K562 (cell line): ENCODE data around the gene KITLG. TPM values are rescaled to one million over a fixed set of nuclear protein-coding genes. Genes with fewer than 3 reads are reported as not detected.

Source experiments
- ATAC-seq: fragments of 200-7000 bp; cut with Tn5 transposase; 3 replicates; pipeline ENCODE4 v1.9.1; 2020; ENCODE audit warnings: moderate library complexity
- BruUV-seq: library from RNA; stranded (reverse); fragments of 400-500 nt; replicated peaks from 2 replicates; lab custom pipeline; 2021; lab: Mats Ljungman, UMichigan
- CTCF ChIA-PET: fragments of 300-600 bp; formaldehyde crosslinking; extraction: SDS; loops from one replicate; lab custom pipeline; 2021; ENCODE audit warnings: low intra/inter-chr PET ratio; lab: Yijun Ruan, JAX
- POLR2A ChIA-PET: fragments of 300-600, 350-650 bp; sonication (Branson Sonifier 250); formaldehyde crosslinking; extraction: SDS; loops from one replicate; lab custom pipeline; 2021; ENCODE audit warnings: antibody characterized with exemption, inconsistent platforms; lab: Yijun Ruan, JAX
- DNase-seq, 4 experiments: peaks; one replicate each; pipeline versions ENCODE4 v3.0.0 to v3.0.0-alpha.2; 2011 to 2018; ENCODE audit warnings: low spot score in 3 of 4, mixed read lengths in 3 of 4; ENCODE audit errors: extremely low read depth in 1 of 4
- FAIRE-seq: peaks from 2 replicates; lab custom pipeline; 2011; peaks lifted over from hg19 to GRCh38; lab: Jason Lieb, UNC
- H2AFZ ChIP-seq: 2 replicates; pipeline ENCODE4 v1.6.0; 2011; ENCODE audit warnings: low read depth, low read length, control low read depth, inconsistent platforms
- H3K27ac ChIP-seq: fragments of 200-600 bp; 3 replicates; pipeline ENCODE4 v1.8.0; 2011; ENCODE audit warnings: low read depth, mild to moderate bottlenecking, control low read depth, inconsistent platforms, low read length, moderate library complexity, mixed read lengths; ENCODE audit errors: extremely low read depth
- H3K27me3 ChIP-seq, 2 experiments: fragments of 300-600 bp in 1 of 2; 2 replicates in 1 of 2; 3 replicates in 1 of 2; pipeline versions ENCODE4 v1.6.0 to v1.8.0; 2011; ENCODE audit warnings: inconsistent platforms in 2 of 2, low read length in 2 of 2, mild to moderate bottlenecking in 1 of 2, mixed read lengths in 1 of 2, moderate library complexity in 1 of 2; ENCODE audit not compliant: control insufficient read depth in 2 of 2, insufficient read depth in 2 of 2
- H3K36me3 ChIP-seq: fragments of 300-600 bp; 3 replicates; pipeline ENCODE4 v1.8.0; 2011; ENCODE audit warnings: mild to moderate bottlenecking, low read length, inconsistent platforms; ENCODE audit not compliant: control insufficient read depth, insufficient read depth
- H3K4me1 ChIP-seq, 2 experiments: fragments of 200-600 bp in 1 of 2; replicated peaks in 1 of 2; 2 replicates in 1 of 2; 3 replicates in 1 of 2; pipeline versions ENCODE4 v1.5.1 to v1.8.0; 2011; ENCODE audit warnings: inconsistent platforms in 2 of 2, low read length in 2 of 2, mild to moderate bottlenecking in 1 of 2, mixed read lengths in 1 of 2, moderate library complexity in 1 of 2; ENCODE audit not compliant: control insufficient read depth in 2 of 2, insufficient read depth in 2 of 2
- H3K4me2 ChIP-seq: 2 replicates; pipeline ENCODE4 v1.6.1; 2011; ENCODE audit warnings: low read length, control low read depth, inconsistent platforms, mixed read lengths; ENCODE audit not compliant: insufficient read depth
- H3K4me3 ChIP-seq: fragments of 200-600 bp; sonication (generic), shearing (Covaris generic); 2 replicates; pipeline ENCODE4 v1.5.1; 2016; ENCODE audit warnings: control low read depth, inconsistent platforms
- H3K79me2 ChIP-seq: fragments of 200-600 bp; 3 replicates; pipeline ENCODE4 v1.8.0; 2011; ENCODE audit warnings: low read length, inconsistent platforms; ENCODE audit not compliant: control insufficient read depth, insufficient read depth
- H3K9ac ChIP-seq, 2 experiments: 2 replicates each; pipeline versions ENCODE4 v1.6.0 to v1.6.1; 2011; ENCODE audit warnings: low read depth in 2 of 2, low read length in 2 of 2, control low read depth in 1 of 2, inconsistent platforms in 1 of 2, mild to moderate bottlenecking in 1 of 2, mixed read lengths in 1 of 2; ENCODE audit not compliant: insufficient read depth in 1 of 2
- H3K9me1 ChIP-seq: one replicate; pipeline ENCODE4 v1.6.0; 2011; ENCODE audit warnings: inconsistent platforms, mild to moderate bottlenecking, low read length, moderate library complexity; ENCODE audit not compliant: control insufficient read depth, insufficient read depth
- H3K9me3 ChIP-seq: replicated peaks from 2 replicates; pipeline ENCODE4 v1.5.1; 2011; ENCODE audit warnings: low read depth, low read length, inconsistent platforms; ENCODE audit not compliant: control insufficient read depth, insufficient read depth
- H4K20me1 ChIP-seq: replicated peaks from 2 replicates; pipeline ENCODE4 v1.6.1; 2011; ENCODE audit warnings: low read length, inconsistent platforms, mixed read lengths; ENCODE audit not compliant: control insufficient read depth, insufficient read depth
- CBX2 ChIP-seq: fragments of 200-600 bp; sonication (generic); IDR thresholded peaks from one replicate; pipeline ENCODE4 v1.6.1; 2012; ENCODE audit warnings: mild to moderate bottlenecking, low read length, inconsistent platforms; ENCODE audit not compliant: insufficient read depth, poor library complexity, severe bottlenecking
- ETV6 ChIP-seq, 3 experiments: fragments of 150-350 bp in 1 of 3; sonication (generic) in 1 of 3; formaldehyde crosslinking in 1 of 3; IDR thresholded peaks; 2 replicates each; pipeline versions ENCODE4 v1.6.1 to v1.8.0; 2014 to 2022; ENCODE audit warnings: borderline replicate concordance in 2 of 3, low read depth in 2 of 3, antibody characterized with exemption in 1 of 3, low read length in 1 of 3, mild to moderate bottlenecking in 1 of 3, missing genetic modification reagents in 1 of 3
- FOXA1 ChIP-seq: fragments of 450-650 bp; IDR thresholded peaks from 2 replicates; pipeline ENCODE4 v1.6.1; 2016; ENCODE audit warnings: mild to moderate bottlenecking, borderline replicate concordance
- GMEB1 ChIP-seq: fragments of 250-450 bp; sonication (Bioruptor Pico); IDR thresholded peaks from 2 replicates; pipeline ENCODE4 v1.4.0; 2020; ENCODE audit warnings: mild to moderate bottlenecking
- PPARD ChIP-seq: fragments of 250-450 bp; sonication (Bioruptor Pico); IDR thresholded peaks from 2 replicates; pipeline ENCODE4 v1.8.0; 2022; ENCODE audit warnings: inconsistent platforms, mild to moderate bottlenecking, moderate library complexity
- PREB ChIP-seq: sonication (generic); formaldehyde crosslinking; IDR thresholded peaks from 2 replicates; pipeline ENCODE4 v1.8.1; 2023; ENCODE audit warnings: mild to moderate bottlenecking, missing genetic modification reagents
- ZBTB26 ChIP-seq: fragments of 450-650 bp; formaldehyde crosslinking; IDR thresholded peaks from 2 replicates; pipeline ENCODE4 v1.4.0; 2022; ENCODE audit warnings: missing genetic modification characterization
- ZC3H11A ChIP-seq: IDR thresholded peaks from 2 replicates; pipeline ENCODE4 v1.6.1; 2012; ENCODE audit warnings: low read depth, low read length, improper control_type of control experiment
- ZNF282 ChIP-seq: sonication (generic); formaldehyde crosslinking; IDR thresholded peaks from 2 replicates; pipeline ENCODE4 v1.8.1; 2023; ENCODE audit warnings: missing genetic modification reagents
- WGBS: fragments of 100-300 bp; shearing (Covaris generic); methylation state at CpG from one replicate; pipeline ENCODE4 v1.1.6; 2016; ENCODE audit warnings: low coverage, mixed read lengths; ENCODE audit not compliant: insufficient coverage; ENCODE audit errors: missing lambda C conversion rate; 5-methylcytosine and 5-hydroxymethylcytosine counted together
- in situ Hi-C: fragments of 300-500 bp; cut with MboI; formaldehyde crosslinking; loops from 4 replicates; pipeline ENCODE4 v1.15.0; 2018; ENCODE audit warnings: inconsistent platforms, mixed read lengths
- intact Hi-C: fragments of 100-400 bp; cut with micrococcal nuclease; formaldehyde crosslinking; loops from 2 replicates; pipeline ENCODE4 v1.14.2; 2022
- polyA plus RNA-seq, 8 experiments: library from polyadenylated mRNA; depleted of rRNA in 4 of 8; stranded (reverse) in 5 of 8; unstranded in 3 of 8; fragments of >200 nt; fragmentation: Nextera tagmentation in 2 of 8; fragmentation: Illumina TruSeq in 1 of 8; extraction: Ambion mirVana in 2 of 8; extraction: Trizol in 1 of 8; gene quantifications; 2 replicates each; pipeline versions ENCODE4 v1.2.1 to v1.2.3, GENCODE V29; 2011 to 2014; ENCODE audit warnings: inconsistent platforms in 1 of 8, missing spikeins in 1 of 8
- total RNA-seq, 7 experiments: library from RNA; depleted of rRNA in 6 of 7; stranded (reverse); fragments of >200 nt in 6 of 7; fragmentation: Illumina TruSeq in 2 of 7; extraction: Trizol in 2 of 7; gene quantifications; 2 replicates each; pipeline versions ENCODE4 v1.2.1 to v1.2.3, GENCODE V29; 2011 to 2021; ENCODE audit warnings: low replicate concordance in 1 of 7

The KITLG gene
- total and polyA plus RNA-seq, 9 of the 15 experiments (the other 6 are each of a cell fraction or from before 2014, with no cell fraction given) = 0.04 to 0.09 (median 0.04) TPM; not detected in 6

- H3K4me2 ChIP-seq = no peak overlapping the region
- H4K20me1 ChIP-seq = no peaks in the 10 kb centered on the region
- H3K36me3 ChIP-seq = no peaks in the 10 kb centered on the region
- H3K27ac ChIP-seq = no peak overlapping the region
- no peak for DNase-seq
- TF ChIP-seq ZNF282 (CRISPR knock-in tag) = no peak
- ChIA-PET CTCF (no interaction called here), POLR2A (interaction anchor here (0.6 kb wide), 1 partner anchor 12 kb away, joined by 3 read pairs; no protein-coding TSS in a partner anchor)
- H3K9me3 ChIP-seq = no peaks in the 10 kb centered on the region
- in situ Hi-C loops (no loop called here), intact Hi-C loops (no loop called here)
- no peak overlapping the region for H3K4me3 ChIP-seq
- no peaks in the 10 kb centered on the region for H3K9me1 ChIP-seq
- peaks cover 0 to 13% of the 10 kb centered on the region in 2 experiments; a peak in 2 of 5 replicates for H3K4me1 ChIP-seq
- peaks cover 0 to 14% of the 10 kb centered on the region in 2 experiments; a peak in 2 of 5 replicates for H3K27me3 ChIP-seq
- WGBS = 4% methylated on average over 12 of the region's 12 CpGs
- BruUV-seq = no TSS peak
- no peak overlapping the region for H2AFZ ChIP-seq
- H3K9ac ChIP-seq = no peak overlapping the region
- no peaks in the 10 kb centered on the region for H3K79me2 ChIP-seq
- ATAC-seq = no peak
- FAIRE-seq = no peak
Measured at GRCh38 chr12:88578276-88579160, 1.8 kb downstream of the KITLG start.

GRCh38 chr12:88577537-88577936 is 2.7 kb downstream of the KITLG start:
- Histone ChIP-seq H3K4me2 (no peak overlapping the region), H2AFZ (no peak overlapping the region), H3K9me3 (no peaks in the 10 kb centered on the region), H4K20me1 (no peaks in the 10 kb centered on the region), H3K27ac (no peak overlapping the region), H3K79me2 (no peaks in the 10 kb centered on the region), H3K9me1 (no peaks in the 10 kb centered on the region), H3K4me1 (peaks cover 0 to 13% of the 10 kb centered on the region in 2 experiments; a peak in 2 of 5 replicates), H3K36me3 (no peaks in the 10 kb centered on the region), H3K9ac (no peak overlapping the region), H3K4me3 (no peak overlapping the region), H3K27me3 (peaks cover 0 to 14% of the 10 kb centered on the region in 2 experiments; a peak in 2 of 5 replicates)
- CTCF ChIA-PET = no interaction called here
- WGBS = 0% methylated on average over 1 of the region's 1 CpG
- intact Hi-C loops = no loop called here
- FAIRE-seq (no peak), DNase-seq (no peak), ATAC-seq (no peak)
- in situ Hi-C loops = no loop called here
- POLR2A ChIA-PET = interaction anchor here (0.6 kb wide), 1 partner anchor 11 kb away, joined by 3 read pairs; no protein-coding TSS in a partner anchor
- BruUV-seq = no TSS peak
- TF ChIP-seq ZBTB26 (CRISPR knock-in tag) (no peak), ETV6 (IDR thresholded peaks at IDR 0.05; ENCODE audit: borderline replicate concordance in 1 of 2, low read depth in 2 of 2, low read length in 1 of 2) (no peak), ETV6 (CRISPR knock-in tag; IDR thresholded peaks at IDR 0.05; ENCODE audit: borderline replicate concordance) (no peak), GMEB1 (CRISPR knock-in tag) (no peak), FOXA1 (no peak), ZC3H11A (no peak), PREB (CRISPR knock-in tag) (no peak), CBX2 (no peak), PPARD (CRISPR knock-in tag) (no peak)
